ENCODE measurements around the gene SLC25A47. TPM values are rescaled to one million over a fixed set of nuclear protein-coding genes. Genes with fewer than 3 reads are reported as not detected.

SLC25A47 gene
- total RNA-seq, 1 donor from 2014 or later: not detected

DNA sequence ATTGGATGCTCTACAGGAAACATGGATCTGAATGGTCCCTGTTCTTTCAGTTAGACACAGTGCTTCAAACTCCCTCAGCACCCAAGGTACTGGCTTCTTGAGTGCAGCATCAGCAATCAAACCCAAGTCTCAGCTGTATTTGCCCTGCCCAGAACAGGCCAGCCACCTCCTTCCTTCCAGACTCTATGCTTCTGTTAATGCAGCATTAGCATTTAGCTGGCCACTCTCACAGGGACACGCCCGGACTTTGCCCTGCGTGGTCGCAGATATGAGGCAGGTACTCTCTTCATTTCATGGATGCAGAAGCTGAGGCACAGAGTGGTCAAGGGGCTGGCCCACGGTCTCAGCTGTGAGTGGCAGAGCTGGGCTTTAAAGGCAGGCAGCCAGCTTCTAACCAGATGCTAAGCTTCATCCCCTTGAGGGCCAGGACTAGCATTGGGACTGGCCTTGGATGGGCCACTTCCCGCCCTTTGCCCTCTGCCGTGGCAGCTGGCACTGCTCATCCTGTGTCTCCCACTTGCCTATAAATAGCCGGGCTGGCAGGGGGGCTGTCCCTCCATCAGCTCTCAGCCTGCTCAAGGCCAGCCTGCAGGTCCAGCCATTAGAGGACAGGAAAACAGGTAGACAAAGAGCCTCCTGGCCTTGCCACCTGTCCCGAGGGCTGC lies 1.5 kb upstream of the SLC25A47 start:
- Histone ChIP-seq H3K27me3 (no peaks in the 10 kb centered on the region), H3K4me3 (no peak overlapping the region), H3K36me3 (no peaks in the 10 kb centered on the region), H3K9me3 (no peaks in the 10 kb centered on the region), H3K27ac (no peak overlapping the region), H3K4me1 (peaks cover 4 to 6% of the 10 kb centered on the region in 2 donors)
- intact Hi-C loops (cut with DNase I): no loop called here
- TF ChIP-seq, protein P1, sequence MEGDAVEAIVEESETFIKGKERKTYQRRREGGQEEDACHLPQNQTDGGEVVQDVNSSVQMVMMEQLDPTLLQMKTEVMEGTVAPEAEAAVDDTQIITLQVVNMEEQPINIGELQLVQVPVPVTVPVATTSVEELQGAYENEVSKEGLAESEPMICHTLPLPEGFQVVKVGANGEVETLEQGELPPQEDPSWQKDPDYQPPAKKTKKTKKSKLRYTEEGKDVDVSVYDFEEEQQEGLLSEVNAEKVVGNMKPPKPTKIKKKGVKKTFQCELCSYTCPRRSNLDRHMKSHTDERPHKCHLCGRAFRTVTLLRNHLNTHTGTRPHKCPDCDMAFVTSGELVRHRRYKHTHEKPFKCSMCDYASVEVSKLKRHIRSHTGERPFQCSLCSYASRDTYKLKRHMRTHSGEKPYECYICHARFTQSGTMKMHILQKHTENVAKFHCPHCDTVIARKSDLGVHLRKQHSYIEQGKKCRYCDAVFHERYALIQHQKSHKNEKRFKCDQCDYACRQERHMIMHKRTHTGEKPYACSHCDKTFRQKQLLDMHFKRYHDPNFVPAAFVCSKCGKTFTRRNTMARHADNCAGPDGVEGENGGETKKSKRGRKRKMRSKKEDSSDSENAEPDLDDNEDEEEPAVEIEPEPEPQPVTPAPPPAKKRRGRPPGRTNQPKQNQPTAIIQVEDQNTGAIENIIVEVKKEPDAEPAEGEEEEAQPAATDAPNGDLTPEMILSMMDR (IDR thresholded peaks at IDR 0.05): no peak
- DNase-seq (ENCODE audit: low spot score in 2 of 2): no peak

DNA sequence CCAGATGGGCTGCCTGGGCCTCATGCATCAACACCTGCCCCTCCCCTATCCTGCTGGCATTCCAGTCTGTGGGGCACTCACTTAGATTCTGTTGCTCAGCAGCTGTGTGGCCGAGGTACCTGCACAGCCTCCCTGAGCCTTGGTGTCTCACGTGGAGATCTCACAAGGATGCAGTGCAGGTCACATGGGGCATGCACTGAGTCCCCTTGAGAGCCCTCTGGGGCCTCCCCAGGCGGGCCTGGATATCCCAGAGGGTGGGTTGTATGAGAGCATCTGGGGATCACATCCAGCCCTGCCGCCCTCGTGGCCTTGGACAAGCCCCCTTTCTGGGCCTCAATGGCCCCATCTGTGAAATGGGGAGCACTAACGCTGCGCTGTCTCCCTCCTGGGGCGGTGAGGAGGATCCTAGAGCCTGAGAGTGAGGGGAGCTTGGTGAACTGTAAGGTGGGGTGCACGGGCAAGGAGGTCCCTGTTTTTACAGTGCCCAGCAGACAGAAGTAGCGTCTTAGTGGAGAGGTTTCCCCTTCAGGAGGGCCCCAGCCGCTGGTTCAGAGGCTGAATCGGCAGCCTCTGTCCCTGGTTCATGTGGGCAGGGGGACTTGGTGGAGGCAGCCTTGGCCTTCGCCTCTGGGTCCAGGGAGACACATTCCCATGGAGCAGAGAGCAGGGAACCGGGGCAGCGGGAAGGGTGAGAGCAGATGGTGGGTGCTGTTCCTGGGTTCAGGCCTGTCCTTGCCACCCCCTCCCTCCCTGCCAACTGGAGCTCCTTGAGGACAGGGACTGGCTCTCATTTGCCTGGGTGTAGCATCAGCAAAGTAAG lies 791 bp upstream of the SLC25A47 start:
- TF ChIP-seq, protein P1 (IDR thresholded peaks at IDR 0.05): no peak
- H3K36me3 ChIP-seq: no peaks in the 10 kb centered on the region
- no peak overlapping the region for H3K27ac ChIP-seq
- no peaks in the 10 kb centered on the region for H3K27me3 ChIP-seq
- intact Hi-C loops (cut with DNase I): no loop called here
- no peak for DNase-seq (ENCODE audit: low spot score in 2 of 2)
- peaks cover 4 to 6% of the 10 kb centered on the region in 2 donors for H3K4me1 ChIP-seq
- H3K4me3 ChIP-seq: no peak overlapping the region
- no peaks in the 10 kb centered on the region for H3K9me3 ChIP-seq

DNA sequence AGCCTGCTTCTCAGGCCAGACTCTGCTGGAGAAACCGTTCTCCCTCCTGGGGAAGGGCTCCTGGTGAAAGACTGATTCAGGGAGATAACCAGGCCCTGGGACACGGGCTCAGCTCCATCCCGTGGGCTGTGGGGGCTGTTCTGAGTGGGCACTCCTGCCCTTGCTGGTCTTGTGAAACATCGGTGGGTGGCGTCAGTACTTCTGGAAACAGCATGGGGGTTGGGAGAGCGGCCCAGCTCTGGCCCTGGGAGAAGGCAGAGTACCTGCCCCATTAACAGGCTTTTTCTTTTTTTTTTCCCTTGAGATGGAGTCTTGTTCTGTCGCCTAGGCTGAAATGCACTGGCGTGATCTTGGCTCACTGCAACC lies 786 bp downstream of the SLC25A47 start:
- Histone ChIP-seq H3K9me3 (no peaks in the 10 kb centered on the region), H3K4me1 (no peaks in the 10 kb centered on the region), H3K36me3 (no peaks in the 10 kb centered on the region), H3K27ac (no peak overlapping the region), H3K27me3 (no peaks in the 10 kb centered on the region), H3K4me3 (no peak overlapping the region)
- no peak for DNase-seq (ENCODE audit: low spot score in 2 of 2)
- intact Hi-C loops (cut with DNase I): no loop called here
- TF ChIP-seq, protein P1 (IDR thresholded peaks at IDR 0.05): no peak

DNA sequence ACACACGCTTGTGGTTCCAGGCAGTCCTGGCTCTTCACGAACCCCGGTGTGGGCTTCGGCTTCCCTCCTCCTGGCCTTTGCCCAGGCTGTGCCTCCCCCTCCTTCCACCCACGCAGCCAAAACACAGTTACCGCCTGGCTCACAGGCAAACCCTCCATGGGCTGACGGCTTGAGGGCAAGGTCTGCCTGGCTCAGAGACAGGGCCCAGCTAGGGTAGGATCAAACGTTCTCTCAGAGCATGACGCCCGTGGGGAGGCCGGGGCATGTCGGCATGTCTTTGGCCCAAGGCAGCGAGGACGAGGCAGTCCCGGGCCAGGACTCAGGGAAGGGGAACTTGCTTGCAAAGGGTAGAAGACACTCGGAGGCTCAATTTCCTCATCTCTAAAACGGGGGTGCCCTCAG lies 2.1 kb downstream of the SLC25A47 start:
- Histone ChIP-seq H3K36me3 (no peaks in the 10 kb centered on the region), H3K9me3 (no peaks in the 10 kb centered on the region), H3K4me1 (no peaks in the 10 kb centered on the region), H3K27ac (no peak overlapping the region), H3K27me3 (no peaks in the 10 kb centered on the region), H3K4me3 (no peak overlapping the region)
- intact Hi-C loops (cut with DNase I): no loop called here
- TF ChIP-seq, protein P1 (IDR thresholded peaks at IDR 0.05): no peak
- no peak for DNase-seq (ENCODE audit: low spot score in 2 of 2)

DNA sequence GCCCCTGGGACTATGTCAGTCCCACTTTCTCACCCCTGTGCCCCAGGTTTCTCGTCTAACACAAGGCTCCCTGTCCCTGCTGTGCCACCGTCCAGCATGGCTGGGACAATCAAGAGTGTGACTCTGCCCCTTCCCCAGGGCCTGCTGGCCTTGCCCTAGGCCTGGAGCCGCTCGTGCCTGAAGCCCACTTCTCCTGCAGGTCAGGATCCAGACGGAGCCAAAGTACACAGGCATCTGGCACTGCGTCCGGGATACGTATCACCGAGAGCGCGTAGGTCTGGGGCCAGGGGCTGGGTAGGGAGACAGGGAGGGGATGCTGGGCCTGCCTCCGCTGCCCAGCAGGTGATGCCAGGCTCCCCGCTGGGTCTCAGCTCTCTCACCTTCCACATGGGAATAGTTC lies 2.8 kb downstream of the SLC25A47 start:
- intact Hi-C loops (cut with DNase I): no loop called here
- no peaks in the 10 kb centered on the region for H3K4me1 ChIP-seq
- TF ChIP-seq, protein P1 (IDR thresholded peaks at IDR 0.05): no peak

More for the DNA sequence above, 2.8 kb downstream of the SLC25A47 start:
- Histone ChIP-seq H3K9me3 (no peaks in the 10 kb centered on the region), H3K27me3 (no peaks in the 10 kb centered on the region), H3K4me3 (no peak overlapping the region), H3K36me3 (no peaks in the 10 kb centered on the region), H3K27ac (no peak overlapping the region)
- DNase-seq (ENCODE audit: low spot score in 2 of 2): no peak

Measured in ascending aorta (tissue), 2 donors.